IMR-90 (cell line): Measurements from ENCODE around the gene NLRP3. TPM values are rescaled to one million over a fixed set of nuclear protein-coding genes. Genes with fewer than 3 reads are reported as not detected.

Source experiments
- ATAC-seq: fragments of 200-7000 bp; cut with Tn5 transposase; 2 replicates; pipeline ENCODE4 v1.9.1; 2020; ENCODE audit warnings: low read depth, mild to moderate bottlenecking, moderate library complexity
- BruUV-seq: library from RNA; stranded (reverse); fragments of 400-500 nt; replicated peaks from 2 replicates; lab custom pipeline; 2021; lab: Mats Ljungman, UMichigan
- CTCF ChIA-PET: fragments of 300-600 bp; formaldehyde crosslinking; extraction: SDS; loops from one replicate; lab custom pipeline; 2021; ENCODE audit warnings: antibody characterized with exemption; lab: Yijun Ruan, JAX
- POLR2A ChIA-PET: fragments of 300-600 bp; sonication (Branson Sonifier 250); formaldehyde crosslinking; loops from one replicate; lab custom pipeline; 2022; ENCODE audit warnings: antibody characterized with exemption; ENCODE audit not compliant: unreplicated experiment; lab: Charles Lee
- DNase-seq: peaks from one replicate; pipeline ENCODE4 v3.0.0; 2013
- H2AFZ ChIP-seq: replicated peaks from 2 replicates; pipeline ENCODE3; 2013; ENCODE audit warnings: low read length, mild to moderate bottlenecking; ENCODE audit not compliant: poor library complexity
- H2AK5ac ChIP-seq: 2 replicates; pipeline ENCODE4 v1.6.1; 2013; ENCODE audit warnings: low read depth, low read length, inconsistent platforms
- H2AK9ac ChIP-seq: replicated peaks from 2 replicates; pipeline ENCODE3; 2013; ENCODE audit warnings: mild to moderate bottlenecking, low read depth, low read length, moderate library complexity; ENCODE audit not compliant: poor library complexity
- H2BK120ac ChIP-seq: 2 replicates; pipeline ENCODE4 v1.6.1; 2013; ENCODE audit warnings: low read depth, low read length, inconsistent platforms
- H2BK15ac ChIP-seq: 3 replicates; pipeline ENCODE4 v1.6.1; 2013; ENCODE audit warnings: low read depth, low read length, inconsistent platforms
- H2BK20ac ChIP-seq: 2 replicates; pipeline ENCODE4 v1.6.1; 2013; ENCODE audit warnings: low read depth, mild to moderate bottlenecking, inconsistent platforms, low read length, moderate library complexity
- H2BK5ac ChIP-seq: 2 replicates; pipeline ENCODE4 v1.6.1; 2013; ENCODE audit warnings: mild to moderate bottlenecking, low read depth, low read length, inconsistent platforms; ENCODE audit not compliant: poor library complexity, severe bottlenecking
- H3K14ac ChIP-seq: replicated peaks from 2 replicates; pipeline ENCODE4 v1.6.1; 2013; ENCODE audit warnings: low read depth, low read length, inconsistent platforms
- H3K18ac ChIP-seq: 2 replicates; pipeline ENCODE4 v1.6.1; 2013; ENCODE audit warnings: low read depth, low read length, control low read depth
- H3K23ac ChIP-seq: 2 replicates; pipeline ENCODE4 v1.6.1; 2013; ENCODE audit warnings: low read depth, low read length, inconsistent platforms
- H3K27ac ChIP-seq: 2 replicates; pipeline ENCODE4 v1.5.1; 2013; ENCODE audit warnings: mild to moderate bottlenecking, control low read depth, low read length; ENCODE audit not compliant: insufficient read depth
- H3K27me3 ChIP-seq: 2 replicates; pipeline ENCODE4 v1.6.1; 2013; ENCODE audit warnings: low read length; ENCODE audit not compliant: control insufficient read depth, insufficient read depth
- H3K36me3 ChIP-seq: 2 replicates; pipeline ENCODE4 v1.6.1; 2013; ENCODE audit warnings: low read length, mixed read lengths; ENCODE audit not compliant: control insufficient read depth, insufficient read depth
- H3K4ac ChIP-seq: 2 replicates; pipeline ENCODE4 v1.6.1; 2013; ENCODE audit warnings: low read depth, low read length, inconsistent platforms
- H3K4me1 ChIP-seq: 2 replicates; pipeline ENCODE4 v1.6.1; 2013; ENCODE audit warnings: low read length, mixed read lengths; ENCODE audit not compliant: control insufficient read depth, insufficient read depth
- H3K4me2 ChIP-seq: 2 replicates; pipeline ENCODE4 v1.6.1; 2013; ENCODE audit warnings: low read depth, mild to moderate bottlenecking, control low read depth, low read length, moderate library complexity
- H3K4me3 ChIP-seq: 2 replicates; pipeline ENCODE4 v1.5.1; 2013; ENCODE audit warnings: low read depth, mild to moderate bottlenecking, control low read depth, low read length, moderate library complexity; ENCODE audit not compliant: insufficient read depth
- H3K56ac ChIP-seq: 2 replicates; pipeline ENCODE4 v1.6.1; 2013; ENCODE audit warnings: low read length, inconsistent platforms; ENCODE audit not compliant: insufficient read depth; ENCODE audit errors: extremely low read depth
- H3K79me1 ChIP-seq, 2 experiments: 2 replicates each; pipeline ENCODE4 v1.6.1; 2013; ENCODE audit warnings: low read length in 2 of 2, inconsistent platforms in 1 of 2, low read depth in 1 of 2
- H3K9ac ChIP-seq: 2 replicates; pipeline ENCODE4 v1.6.1; 2013; ENCODE audit warnings: low read depth, low read length, control low read depth
- H3K9me1 ChIP-seq: 2 replicates; pipeline ENCODE4 v1.6.1; 2013; ENCODE audit warnings: low read length, inconsistent platforms; ENCODE audit not compliant: insufficient read depth
- H3K9me3 ChIP-seq: 2 replicates; pipeline ENCODE4 v1.6.1; 2013; ENCODE audit warnings: low read length; ENCODE audit not compliant: control insufficient read depth, insufficient read depth
- H4K20me1 ChIP-seq: 2 replicates; pipeline ENCODE4 v1.6.1; 2013; ENCODE audit warnings: low read length, inconsistent platforms; ENCODE audit not compliant: insufficient read depth
- H4K5ac ChIP-seq: 2 replicates; pipeline ENCODE4 v1.6.1; 2013; ENCODE audit warnings: mild to moderate bottlenecking, low read depth, low read length, control low read depth
- H4K8ac ChIP-seq, 2 experiments: 2 replicates each; pipeline ENCODE4 v1.6.1; 2013; ENCODE audit warnings: low read depth in 2 of 2, low read length in 2 of 2, control low read depth in 1 of 2, inconsistent platforms in 1 of 2
- H4K91ac ChIP-seq: 2 replicates; pipeline ENCODE4 v1.6.1; 2013; ENCODE audit warnings: low read depth, low read length, inconsistent platforms; ENCODE audit not compliant: insufficient read depth
- BHLHE40 ChIP-seq: fragments of 150-350 bp; IDR thresholded peaks from 2 replicates; pipeline ENCODE4 v1.6.1; 2016; ENCODE audit warnings: mild to moderate bottlenecking, low read depth, low read length
- CEBPB ChIP-seq: IDR thresholded peaks from 2 replicates; pipeline ENCODE4 v1.6.1; 2012; ENCODE audit warnings: low read depth, low read length, improper control_type of control experiment
- CHD1 ChIP-seq: IDR thresholded peaks from 2 replicates; pipeline ENCODE4 v1.6.1; 2012; ENCODE audit warnings: low read depth, low read length, improper control_type of control experiment
- FOS ChIP-seq: fragments of 150-350 bp; IDR thresholded peaks from 2 replicates; pipeline ENCODE4 v1.6.1; 2016; ENCODE audit warnings: low read depth, low read length
- MAFK ChIP-seq: IDR thresholded peaks from 2 replicates; pipeline ENCODE4 v1.6.1; 2012; ENCODE audit warnings: low read depth, low read length, improper control_type of control experiment
- MAZ ChIP-seq: IDR thresholded peaks from 2 replicates; pipeline ENCODE4 v1.6.1; 2012; ENCODE audit warnings: low read depth, mild to moderate bottlenecking, low read length, improper control_type of control experiment, moderate library complexity, borderline replicate concordance
- MXI1 ChIP-seq: IDR thresholded peaks from 2 replicates; pipeline ENCODE4 v1.6.1; 2012; ENCODE audit warnings: low read depth, mild to moderate bottlenecking, low read length, moderate library complexity, borderline replicate concordance
- NFE2L2 ChIP-seq: fragments of 150-350 bp; IDR thresholded peaks from 2 replicates; pipeline ENCODE4 v1.6.1; 2016; ENCODE audit warnings: low read depth, mild to moderate bottlenecking, low read length
- POLR2A ChIP-seq: IDR thresholded peaks from 2 replicates; pipeline ENCODE4 v1.6.1; 2012; ENCODE audit warnings: mild to moderate bottlenecking, low read depth, low read length
- RAD21 ChIP-seq: IDR thresholded peaks from 2 replicates; pipeline ENCODE4 v1.6.1; 2012; ENCODE audit warnings: low read length, improper control_type of control experiment
- RCOR1 ChIP-seq: IDR thresholded peaks from 2 replicates; pipeline ENCODE4 v1.6.1; 2012; ENCODE audit warnings: mild to moderate bottlenecking, low read length, improper control_type of control experiment; ENCODE audit not compliant: insufficient replicate concordance
- RFX5 ChIP-seq: IDR thresholded peaks from 2 replicates; pipeline ENCODE4 v1.8.0; 2012; ENCODE audit warnings: low read depth, mild to moderate bottlenecking, low read length, moderate library complexity
- SMC3 ChIP-seq: fragments of 150-350 bp; IDR thresholded peaks from 2 replicates; pipeline ENCODE4 v1.6.1; 2016; ENCODE audit warnings: low read depth, mild to moderate bottlenecking, antibody characterized with exemption, low read length, moderate library complexity
- WGBS, 2 experiments: methylation state at CpG; one replicate each; pipeline versions ENCODE4 v1.1.5 to v1.1.7; 2013; ENCODE audit warnings: missing lambda C conversion rate in 2 of 2; ENCODE audit not compliant: insufficient read length in 1 of 2; ENCODE audit errors: extremely low coverage in 2 of 2; 5-methylcytosine and 5-hydroxymethylcytosine counted together
- dilution Hi-C: fragments of 300-500 bp; cut with HindIII; formaldehyde crosslinking; loops from one replicate; pipeline ENCODE4 v1.14.3; 2018; ENCODE audit warnings: low sequenced_read_pairs; ENCODE audit not compliant: unreplicated experiment
- in situ Hi-C: fragments of 300-500 bp; cut with MboI; formaldehyde crosslinking; loops from 3 replicates; pipeline ENCODE4 v1.14.3; 2019; ENCODE audit warnings: low sequenced_read_pairs, inconsistent platforms, mixed read lengths
- intact Hi-C: fragments of 100-400 bp; cut with micrococcal nuclease; formaldehyde crosslinking; loops from 2 replicates; pipeline ENCODE4 v1.10.0; 2022
- polyA plus RNA-seq, 3 experiments: library from polyadenylated mRNA; depleted of rRNA; stranded (reverse); fragments of >200 nt; gene quantifications; 2 replicates each; pipeline ENCODE4 v1.2.3, GENCODE V29; 2012; ENCODE audit warnings: low replicate concordance in 1 of 3
- total RNA-seq: library from RNA; depleted of rRNA; stranded (reverse); fragments of >200 nt; gene quantifications from 2 replicates; pipeline ENCODE4 v1.2.3, GENCODE V29; 2012
- TF ChIP-seq, protein P1 (sequence below): conservative IDR thresholded peaks from 2 replicates; pipeline ENCODE4 v1.5.1; 2012; ENCODE audit warnings: mild to moderate bottlenecking, low read depth, low read length, improper control_type of control experiment
- TF ChIP-seq, protein P2 (sequence below): fragments of 150-350 bp; IDR thresholded peaks from 2 replicates; pipeline ENCODE4 v1.6.1; 2016; ENCODE audit warnings: low read depth, mild to moderate bottlenecking, low read length, moderate library complexity, borderline replicate concordance
- TF ChIP-seq, protein P3 (sequence below): fragments of 150-350 bp; IDR thresholded peaks from 2 replicates; pipeline ENCODE4 v1.6.1; 2017; ENCODE audit warnings: mild to moderate bottlenecking, antibody characterized with exemption, low read length, low read depth

Gene NLRP3
- total and polyA plus RNA-seq, 2 of the 4 experiments (the other 2 are of a cell fraction) = 0.18 TPM; not detected in 1

DNA sequence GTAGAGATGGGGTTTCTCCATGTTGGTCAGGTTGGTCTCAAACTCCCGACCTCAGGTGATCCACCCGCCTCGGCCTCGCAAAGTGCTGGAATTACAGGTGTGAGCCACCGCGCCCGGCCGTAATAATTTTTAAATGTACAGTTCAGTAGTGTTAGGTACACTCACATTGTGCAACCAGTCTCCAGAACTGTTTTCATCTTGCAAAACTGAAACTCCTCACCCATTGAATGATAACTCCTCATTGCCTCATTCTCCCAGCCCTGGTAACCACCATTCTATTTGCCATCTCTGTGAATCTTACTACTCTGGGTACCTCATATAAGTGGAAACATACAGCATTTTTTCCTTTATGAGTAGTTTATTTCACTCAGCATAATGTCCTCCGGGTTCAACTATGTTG lies 3.4 kb downstream of the NLRP3 start:
- H4K20me1 ChIP-seq = no peaks in the 10 kb centered on the region
- H2AK9ac ChIP-seq = no peak overlapping the region
- 100% methylated on average over 1 of the region's 9 CpGs; no CpG with 5 or more reads in 1 of the 2 experiments for WGBS, 2 experiments
- no peak overlapping the region for H3K23ac ChIP-seq
- BruUV-seq = no TSS peak
- in situ Hi-C loops (no loop called here), dilution Hi-C loops (no loop called here), intact Hi-C loops (no loop called here)
- H3K27me3 ChIP-seq = no peaks in the 10 kb centered on the region
- H3K14ac ChIP-seq = no peak overlapping the region
- H3K4me3 ChIP-seq = no peak overlapping the region
- TF ChIP-seq CHD1 (no peak), RCOR1 (no peak), FOS (no peak), CEBPB (no peak), POLR2A (no peak), BHLHE40 (no peak), MAZ (no peak), NFE2L2 (no peak), RFX5 (no peak), SMC3 (no peak), MXI1 (no peak), MAFK (no peak), RAD21 (no peak)
- TF ChIP-seq, protein P1, sequence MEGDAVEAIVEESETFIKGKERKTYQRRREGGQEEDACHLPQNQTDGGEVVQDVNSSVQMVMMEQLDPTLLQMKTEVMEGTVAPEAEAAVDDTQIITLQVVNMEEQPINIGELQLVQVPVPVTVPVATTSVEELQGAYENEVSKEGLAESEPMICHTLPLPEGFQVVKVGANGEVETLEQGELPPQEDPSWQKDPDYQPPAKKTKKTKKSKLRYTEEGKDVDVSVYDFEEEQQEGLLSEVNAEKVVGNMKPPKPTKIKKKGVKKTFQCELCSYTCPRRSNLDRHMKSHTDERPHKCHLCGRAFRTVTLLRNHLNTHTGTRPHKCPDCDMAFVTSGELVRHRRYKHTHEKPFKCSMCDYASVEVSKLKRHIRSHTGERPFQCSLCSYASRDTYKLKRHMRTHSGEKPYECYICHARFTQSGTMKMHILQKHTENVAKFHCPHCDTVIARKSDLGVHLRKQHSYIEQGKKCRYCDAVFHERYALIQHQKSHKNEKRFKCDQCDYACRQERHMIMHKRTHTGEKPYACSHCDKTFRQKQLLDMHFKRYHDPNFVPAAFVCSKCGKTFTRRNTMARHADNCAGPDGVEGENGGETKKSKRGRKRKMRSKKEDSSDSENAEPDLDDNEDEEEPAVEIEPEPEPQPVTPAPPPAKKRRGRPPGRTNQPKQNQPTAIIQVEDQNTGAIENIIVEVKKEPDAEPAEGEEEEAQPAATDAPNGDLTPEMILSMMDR = no peak
- TF ChIP-seq, protein P2, sequence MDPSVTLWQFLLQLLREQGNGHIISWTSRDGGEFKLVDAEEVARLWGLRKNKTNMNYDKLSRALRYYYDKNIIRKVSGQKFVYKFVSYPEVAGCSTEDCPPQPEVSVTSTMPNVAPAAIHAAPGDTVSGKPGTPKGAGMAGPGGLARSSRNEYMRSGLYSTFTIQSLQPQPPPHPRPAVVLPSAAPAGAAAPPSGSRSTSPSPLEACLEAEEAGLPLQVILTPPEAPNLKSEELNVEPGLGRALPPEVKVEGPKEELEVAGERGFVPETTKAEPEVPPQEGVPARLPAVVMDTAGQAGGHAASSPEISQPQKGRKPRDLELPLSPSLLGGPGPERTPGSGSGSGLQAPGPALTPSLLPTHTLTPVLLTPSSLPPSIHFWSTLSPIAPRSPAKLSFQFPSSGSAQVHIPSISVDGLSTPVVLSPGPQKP = no peak
- TF ChIP-seq, protein P3, sequence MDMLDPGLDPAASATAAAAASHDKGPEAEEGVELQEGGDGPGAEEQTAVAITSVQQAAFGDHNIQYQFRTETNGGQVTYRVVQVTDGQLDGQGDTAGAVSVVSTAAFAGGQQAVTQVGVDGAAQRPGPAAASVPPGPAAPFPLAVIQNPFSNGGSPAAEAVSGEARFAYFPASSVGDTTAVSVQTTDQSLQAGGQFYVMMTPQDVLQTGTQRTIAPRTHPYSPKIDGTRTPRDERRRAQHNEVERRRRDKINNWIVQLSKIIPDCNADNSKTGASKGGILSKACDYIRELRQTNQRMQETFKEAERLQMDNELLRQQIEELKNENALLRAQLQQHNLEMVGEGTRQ = no peak
- H2AK5ac ChIP-seq = no peak overlapping the region
- no peak overlapping the region for H2BK5ac ChIP-seq
- H2BK15ac ChIP-seq = no peak overlapping the region
- no peak overlapping the region for H3K4me2 ChIP-seq
- H4K8ac ChIP-seq = no peak overlapping the region
- H3K18ac ChIP-seq = no peak overlapping the region
- no peak overlapping the region for H3K9ac ChIP-seq
- DNase-seq = no peak
- peaks cover 9% of the 10 kb centered on the region for H3K9me3 ChIP-seq
- H3K79me1 ChIP-seq = no peaks in the 10 kb centered on the region
- ATAC-seq = no peak
- H4K91ac ChIP-seq = no peak overlapping the region
- H3K36me3 ChIP-seq = no peaks in the 10 kb centered on the region
- H3K4ac ChIP-seq = no peak overlapping the region
- H3K9me1 ChIP-seq = no peaks in the 10 kb centered on the region
- H2AFZ ChIP-seq = no peak overlapping the region
- H4K5ac ChIP-seq = no peak overlapping the region
- ChIA-PET CTCF (interaction anchor here (0.7 kb wide), 1 partner anchor 455 kb away, joined by 3 read pairs; no protein-coding TSS in a partner anchor), POLR2A (no interaction called here)
- H2BK120ac ChIP-seq = no peak overlapping the region
- no peak overlapping the region for H2BK20ac ChIP-seq
- no peak overlapping the region for H3K56ac ChIP-seq
- no peaks in the 10 kb centered on the region for H3K4me1 ChIP-seq
- no peak overlapping the region for H3K27ac ChIP-seq
